SK-N-MC (cell line): ENCODE data around the gene HTR3C.
A peak's percentile ranks its signal among the peaks of the same experiment; 100 is the strongest.

Experiments used
- DNase-seq: peaks from one replicate; pipeline ENCODE4 v3.0.0-alpha.2; 2011; ENCODE audit warnings: low read depth, low spot score
- H3K27ac ChIP-seq: fragments of 200-600 bp; sonication (generic); 2 replicates; pipeline ENCODE4 v1.5.1; 2016; ENCODE audit warnings: mixed run types
- H3K36me3 ChIP-seq: fragments of 200-600 bp; sonication (generic); 2 replicates; pipeline ENCODE4 v1.6.1; 2017; ENCODE audit warnings: antibody characterized with exemption, low read length, mixed read lengths; ENCODE audit not compliant: insufficient read depth
- H3K4me3 ChIP-seq: fragments of 200-600 bp; sonication (generic); 2 replicates; pipeline ENCODE4 v1.5.1; 2016
- H3K9ac ChIP-seq: fragments of 200-600 bp; sonication (generic); 2 replicates; pipeline ENCODE4 v1.8.0; 2017; ENCODE audit warnings: mixed run types, mixed read lengths; ENCODE audit not compliant: insufficient read length
- H3K9me3 ChIP-seq: fragments of 200-600 bp; sonication (generic); 2 replicates; pipeline ENCODE4 v1.6.1; 2017; ENCODE audit warnings: low read depth, mild to moderate bottlenecking, antibody characterized with exemption, low read length, moderate library complexity, mixed read lengths
- EZH2 ChIP-seq: fragments of 200-600 bp; sonication (generic); IDR thresholded peaks from one replicate; pipeline ENCODE4 v1.6.1; 2017; ENCODE audit warnings: antibody characterized with exemption
- FOXP2 ChIP-seq: optimal IDR thresholded peaks from 2 replicates; pipeline ENCODE3; 2011; ENCODE audit warnings: mild to moderate bottlenecking, moderate library complexity; ENCODE audit not compliant: insufficient read depth; ENCODE audit errors: extremely low read length, control extremely low read depth
- POLR2AphosphoS5 ChIP-seq: IDR thresholded peaks from 2 replicates; pipeline ENCODE4 v1.6.1; 2012; ENCODE audit warnings: mild to moderate bottlenecking, low read depth, low read length, borderline replicate concordance

HTR3C gene

GRCh38 chr3:184075901-184076300 is 23.1 kb downstream of the HTR3C start:
- no peaks in the 10 kb centered on the region for H3K36me3 ChIP-seq
- no peak overlapping the region for H3K4me3 ChIP-seq
- H3K9me3 ChIP-seq: no peaks in the 10 kb centered on the region
- H3K27ac ChIP-seq: no peak overlapping the region
- H3K9ac ChIP-seq: no peak overlapping the region
- DNase-seq: no peak
- no peak for TF ChIP-seq POLR2AphosphoS5
- TF ChIP-seq EZH2: no peak
- TF ChIP-seq FOXP2: no peak

- no peak for DNase-seq
- no peaks in the 10 kb centered on the region for H3K9me3 ChIP-seq
- H3K27ac ChIP-seq: no peak overlapping the region
- TF ChIP-seq EZH2: no peak
- no peaks in the 10 kb centered on the region for H3K36me3 ChIP-seq
- no peak overlapping the region for H3K9ac ChIP-seq
- no peak overlapping the region for H3K4me3 ChIP-seq
Observed at GRCh38 chr3:184077881-184078280, 25.0 kb downstream of the HTR3C start.

GRCh38 chr3:184078851-184079250 is 26.0 kb downstream of the HTR3C start:
- no peak overlapping the region for H3K4me3 ChIP-seq
- H3K9me3 ChIP-seq: no peaks in the 10 kb centered on the region

GRCh38 chr3:184081116-184081830 is 28.4 kb downstream of the HTR3C start:
- Histone ChIP-seq H3K4me3 (no peak overlapping the region), H3K9ac (no peak overlapping the region), H3K9me3 (no peaks in the 10 kb centered on the region), H3K36me3 (no peaks in the 10 kb centered on the region), H3K27ac (no peak overlapping the region)
- no peak for DNase-seq
- TF ChIP-seq EZH2: no peak
- TF ChIP-seq POLR2AphosphoS5: no peak
- no peak for TF ChIP-seq FOXP2

More at GRCh38 chr3:184078851-184079250, 26.0 kb downstream of the HTR3C start:
- H3K36me3 ChIP-seq: no peaks in the 10 kb centered on the region
- TF ChIP-seq FOXP2: no peak
- TF ChIP-seq EZH2: no peak
- TF ChIP-seq POLR2AphosphoS5: no peak
- H3K27ac ChIP-seq: no peak overlapping the region
- DNase-seq: no peak
- H3K9ac ChIP-seq: no peak overlapping the region

DNA sequence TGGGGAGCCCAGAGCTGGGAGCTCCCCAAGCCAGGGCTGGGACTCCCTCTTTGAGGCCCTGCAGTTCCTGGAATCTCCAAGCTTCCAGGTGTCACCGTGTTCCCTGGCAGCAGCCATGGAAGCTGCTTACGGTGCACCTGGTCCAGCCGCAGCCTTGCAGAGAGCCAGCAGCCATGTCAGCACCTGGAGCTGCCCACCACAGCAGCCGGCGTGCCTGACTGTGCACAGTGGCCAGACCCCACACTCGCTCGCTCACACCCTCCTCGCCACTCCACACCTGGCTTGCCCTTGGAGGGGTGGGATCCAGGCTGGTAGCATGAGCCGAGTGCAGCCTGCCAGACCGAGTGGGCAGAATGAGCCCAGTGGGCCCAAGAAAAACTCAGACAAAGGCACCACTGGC is 29.2 kb downstream of the HTR3C start:
- H3K27ac ChIP-seq: no peak overlapping the region
- DNase-seq: no peak
- H3K9me3 ChIP-seq: no peaks in the 10 kb centered on the region
- no peak overlapping the region for H3K9ac ChIP-seq
- no peak overlapping the region for H3K4me3 ChIP-seq
- TF ChIP-seq FOXP2 (no peak), EZH2 (no peak), POLR2AphosphoS5 (no peak)
- H3K36me3 ChIP-seq: no peaks in the 10 kb centered on the region

DNA sequence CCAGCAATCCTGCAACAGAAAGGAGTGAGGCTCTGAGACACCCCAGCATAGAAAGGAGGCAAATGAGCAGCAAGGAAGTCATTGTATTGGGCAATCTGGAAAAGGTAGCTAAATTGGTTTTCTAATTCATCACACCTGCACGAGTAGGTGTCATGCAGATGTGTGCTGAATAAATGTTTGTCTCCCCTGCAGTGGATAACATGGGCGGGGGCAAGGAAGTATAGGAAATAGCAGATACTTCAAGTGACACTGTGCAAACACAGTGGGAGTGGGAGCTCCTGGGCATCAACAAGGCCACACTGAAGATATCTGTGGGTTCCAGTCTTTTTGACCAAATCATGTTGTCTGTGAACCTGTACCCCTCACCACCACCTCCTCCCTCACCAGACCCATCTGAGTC is 29.6 kb downstream of the HTR3C start:
- no peak overlapping the region for H3K4me3 ChIP-seq
- H3K9ac ChIP-seq: no peak overlapping the region
- H3K9me3 ChIP-seq: no peaks in the 10 kb centered on the region
- no peaks in the 10 kb centered on the region for H3K36me3 ChIP-seq
- no peak overlapping the region for H3K27ac ChIP-seq
- no peak for DNase-seq
- no peak for TF ChIP-seq EZH2
- no peak for TF ChIP-seq POLR2AphosphoS5
- TF ChIP-seq FOXP2: no peak

DNA sequence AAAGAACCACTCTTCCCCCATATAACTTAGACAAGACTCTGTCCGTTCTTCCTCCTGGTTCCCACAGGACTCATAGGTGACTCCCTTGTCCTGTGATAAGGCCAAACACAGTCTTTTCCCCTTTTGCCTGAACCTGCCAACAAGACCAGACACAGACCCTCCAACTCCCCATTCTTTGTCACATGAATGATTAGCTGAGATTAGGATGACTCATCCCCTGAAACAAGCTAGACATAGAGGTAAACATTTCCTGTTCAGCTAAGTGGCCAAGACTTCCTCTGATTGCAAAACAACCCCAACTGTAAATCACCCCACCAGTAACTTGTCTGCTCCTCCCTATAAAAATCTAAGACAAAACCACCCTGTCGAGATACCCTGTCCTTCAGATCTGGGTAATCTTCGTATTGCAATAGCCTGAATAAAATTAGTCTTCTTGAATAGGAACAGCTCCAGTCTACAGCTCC is 32.6 kb downstream of the HTR3C start:
- TF ChIP-seq POLR2AphosphoS5 (no peak), FOXP2 (no peak), EZH2 (no peak)
- DNase-seq: peak; percentile 53
- no peak overlapping the region for H3K27ac ChIP-seq
- H3K36me3 ChIP-seq: no peaks in the 10 kb centered on the region
- no peak overlapping the region for H3K4me3 ChIP-seq
- no peak overlapping the region for H3K9ac ChIP-seq
- H3K9me3 ChIP-seq: no peaks in the 10 kb centered on the region

- Histone ChIP-seq H3K4me3 (no peak overlapping the region), H3K9ac (no peak overlapping the region), H3K27ac (no peak overlapping the region), H3K9me3 (peaks cover 4% of the 10 kb centered on the region; the same call in 1 of the 2 replicates), H3K36me3 (no peaks in the 10 kb centered on the region)
- TF ChIP-seq POLR2AphosphoS5: no peak
- no peak for TF ChIP-seq FOXP2
- TF ChIP-seq EZH2: no peak
- no peak for DNase-seq
Observed at GRCh38 chr3:184092199-184092598, 39.4 kb downstream of the HTR3C start.
